Ureter (tissue), 1 donor: ENCODE results near the gene BCL6. TPM values are rescaled to one million over a fixed set of nuclear protein-coding genes. Genes with fewer than 3 reads are reported as not detected.
"Not testable (repeated sequence)": the region's sequence is repeated elsewhere in the genome, so short reads cannot be mapped to it uniquely, and the experiment has no call there.

Source experiments
- DNase-seq: peaks from one replicate; pipeline ENCODE4 v3.0.0-alpha.2; 2020; ENCODE audit warnings: low spot score
- total RNA-seq: library from RNA; stranded (reverse); gene quantifications from one replicate; pipeline ENCODE4 v1.2.4, GENCODE V29; 2023
- donor health status: DM: yes; HTN: yes; CAD: no.

Gene BCL6
- total RNA-seq, 1 donor from 2014 or later, result 90.7 TPM

- peak; percentile 81 for DNase-seq
Observed at GRCh38 chr3:187714404-187714979, 30.8 kb downstream of the BCL6 start.

- DNase-seq, result no peak
Observed at GRCh38 chr3:187713504-187713903, 31.8 kb downstream of the BCL6 start.

GRCh38 chr3:187709155-187709554 lies 36.1 kb downstream of the BCL6 start:
- no peak for DNase-seq

GRCh38 chr3:187708696-187709095 lies 36.6 kb downstream of the BCL6 start:
- DNase-seq, result no peak

- DNase-seq, result no peak
Observed at GRCh38 chr3:187706971-187707370, 38.3 kb downstream of the BCL6 start.

GRCh38 chr3:187705164-187705563 lies 40.1 kb downstream of the BCL6 start:
- DNase-seq, result no peak

- DNase-seq, result no peak
Observed at GRCh38 chr3:187702507-187703033, 42.7 kb downstream of the BCL6 start, which contains the start of gene RTP2. Gene RTP2 (minus strand): TSS chr3:187702557. CDS start chr3:187702128, 429 bp downstream.

- no peak for DNase-seq
Observed at GRCh38 chr3:187700249-187700648, 45.0 kb downstream of the BCL6 start.

- DNase-seq, result no peak
Observed at GRCh38 chr3:187698499-187699399, 46.5 kb downstream of the BCL6 start.

GRCh38 chr3:187696021-187696420 lies 49.2 kb downstream of the BCL6 start:
- DNase-seq, result no peak

- DNase-seq, result no peak
Observed at GRCh38 chr3:187695449-187695848, 49.8 kb downstream of the BCL6 start.

- DNase-seq, result no peak
Observed at GRCh38 chr3:187694801-187695200, 50.5 kb downstream of the BCL6 start.

- no peak for DNase-seq
Observed at GRCh38 chr3:187693431-187693830, 51.8 kb downstream of the BCL6 start.

- no peak for DNase-seq
Observed at GRCh38 chr3:187689984-187690383, 55.3 kb downstream of the BCL6 start.

- DNase-seq, result no peak
Observed at GRCh38 chr3:187686621-187687273, 58.5 kb downstream of the BCL6 start.

GRCh38 chr3:187685948-187686347 lies 59.3 kb downstream of the BCL6 start:
- no peak for DNase-seq

- DNase-seq, result no peak
Observed at GRCh38 chr3:187684880-187685279, 60.4 kb downstream of the BCL6 start.

GRCh38 chr3:187684444-187684843 lies 60.8 kb downstream of the BCL6 start:
- no peak for DNase-seq

- DNase-seq, result not testable (repeated sequence)
Observed at GRCh38 chr3:187681756-187682155, 63.5 kb downstream of the BCL6 start.

- peak; percentile 78 for DNase-seq
Observed at GRCh38 chr3:187679638-187680396, 65.5 kb downstream of the BCL6 start.

- DNase-seq, result peak; percentile 55
Observed at GRCh38 chr3:187678726-187679268, 66.5 kb downstream of the BCL6 start.
